HepG2 (cell line): ENCODE data around the gene EXOC5.

Source experiments
- ATF1 ChIP-seq: IDR thresholded peaks from 2 replicates; pipeline ENCODE4 v1.6.1; 2016; ENCODE audit warnings: mild to moderate bottlenecking, control low read depth
- ATF5 ChIP-seq: sonication (generic); formaldehyde crosslinking; IDR thresholded peaks from 2 replicates; pipeline ENCODE4 v1.4.0; 2020; ENCODE audit warnings: mild to moderate bottlenecking, low read depth, missing genetic modification reagents
- CTCF ChIP-seq: sonication (generic); formaldehyde crosslinking; IDR thresholded peaks from 2 replicates; pipeline ENCODE4 v1.5.0; 2020; ENCODE audit warnings: mild to moderate bottlenecking, missing genetic modification reagents, moderate library complexity
- MLX ChIP-seq: IDR thresholded peaks from 2 replicates; pipeline ENCODE4 v1.6.1; 2016
- PATZ1 ChIP-seq: sonication (generic); formaldehyde crosslinking; IDR thresholded peaks from 2 replicates; pipeline ENCODE4 v1.4.0; 2020; ENCODE audit warnings: missing genetic modification reagents
- PRDM15 ChIP-seq: sonication (generic); formaldehyde crosslinking; IDR thresholded peaks from 2 replicates; pipeline ENCODE4 v1.4.0; 2020; ENCODE audit warnings: missing genetic modification reagents
- SP1 ChIP-seq, 2 experiments: fragments of 450-650 bp in 1 of 2; sonication (generic) in 1 of 2; formaldehyde crosslinking in 1 of 2; IDR thresholded peaks; 2 replicates each; pipeline versions ENCODE4 v1.4.0 to v1.6.1; 2016 to 2020; ENCODE audit warnings: missing genetic modification reagents in 1 of 2
- SRSF9 ChIP-seq: fragments of 200-400 bp; formaldehyde crosslinking; IDR thresholded peaks from 2 replicates; pipeline ENCODE4 v1.6.1; 2018; ENCODE audit warnings: borderline replicate concordance, mild to moderate bottlenecking, low read depth, low read length; ENCODE audit not compliant: insufficient read depth, poor library complexity, severe bottlenecking
- TF ChIP-seq, protein P1 (sequence below): sonication (generic); formaldehyde crosslinking; IDR thresholded peaks from 2 replicates; pipeline ENCODE4 v1.4.0; 2020; ENCODE audit warnings: missing genetic modification reagents
- TF ChIP-seq, protein P2 (sequence below): sonication (generic); formaldehyde crosslinking; IDR thresholded peaks from 2 replicates; pipeline ENCODE4 v1.8.0; 2022; ENCODE audit warnings: missing genetic modification reagents, mild to moderate bottlenecking, inconsistent platforms, borderline replicate concordance
- TF ChIP-seq, protein P3 (sequence below): sonication (generic); formaldehyde crosslinking; conservative IDR thresholded peaks from 2 replicates; pipeline ENCODE4 v1.5.0; 2020; ENCODE audit warnings: missing genetic modification reagents
- TF ChIP-seq, protein P4 (sequence below): IDR thresholded peaks from 2 replicates; pipeline ENCODE4 v1.6.1; 2016; ENCODE audit warnings: low read depth
- TF ChIP-seq, protein P5 (sequence below): sonication (generic); formaldehyde crosslinking; IDR thresholded peaks from 2 replicates; pipeline ENCODE4 v1.9.0; 2021; ENCODE audit warnings: missing genetic modification reagents, borderline replicate concordance

- no peak for TF ChIP-seq MLX (CRISPR knock-in tag)
- no peak for TF ChIP-seq PRDM15 (CRISPR knock-in tag)
- TF ChIP-seq, protein P1, sequence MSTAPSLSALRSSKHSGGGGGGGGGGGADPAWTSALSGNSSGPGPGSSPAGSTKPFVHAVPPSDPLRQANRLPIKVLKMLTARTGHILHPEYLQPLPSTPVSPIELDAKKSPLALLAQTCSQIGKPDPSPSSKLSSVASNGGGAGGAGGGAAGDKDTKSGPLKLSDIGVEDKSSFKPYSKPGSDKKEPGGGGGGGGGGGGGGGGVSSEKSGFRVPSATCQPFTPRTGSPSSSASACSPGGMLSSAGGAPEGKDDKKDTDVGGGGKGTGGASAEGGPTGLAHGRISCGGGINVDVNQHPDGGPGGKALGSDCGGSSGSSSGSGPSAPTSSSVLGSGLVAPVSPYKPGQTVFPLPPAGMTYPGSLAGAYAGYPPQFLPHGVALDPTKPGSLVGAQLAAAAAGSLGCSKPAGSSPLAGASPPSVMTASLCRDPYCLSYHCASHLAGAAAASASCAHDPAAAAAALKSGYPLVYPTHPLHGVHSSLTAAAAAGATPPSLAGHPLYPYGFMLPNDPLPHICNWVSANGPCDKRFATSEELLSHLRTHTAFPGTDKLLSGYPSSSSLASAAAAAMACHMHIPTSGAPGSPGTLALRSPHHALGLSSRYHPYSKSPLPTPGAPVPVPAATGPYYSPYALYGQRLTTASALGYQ (CRISPR knock-in tag), result no peak
- no peak for TF ChIP-seq CTCF
- TF ChIP-seq, protein P2, sequence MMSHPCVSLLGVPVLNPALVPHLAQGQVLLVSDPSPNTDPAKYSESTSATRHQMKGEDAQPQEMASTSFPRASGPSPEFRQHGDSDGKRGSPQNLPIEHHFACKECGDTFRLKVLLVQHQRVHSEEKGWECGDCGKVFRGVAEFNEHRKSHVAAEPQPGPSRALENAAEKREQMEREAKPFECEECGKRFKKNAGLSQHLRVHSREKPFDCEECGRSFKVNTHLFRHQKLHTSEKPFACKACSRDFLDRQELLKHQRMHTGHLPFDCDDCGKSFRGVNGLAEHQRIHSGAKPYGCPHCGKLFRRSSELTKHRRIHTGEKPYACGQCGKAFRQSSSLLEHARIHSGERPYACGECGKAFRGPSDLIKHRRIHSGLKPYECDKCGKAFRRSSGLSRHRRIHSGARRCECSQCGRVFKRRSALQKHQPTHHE (CRISPR knock-in tag), result no peak
- TF ChIP-seq, protein P3, sequence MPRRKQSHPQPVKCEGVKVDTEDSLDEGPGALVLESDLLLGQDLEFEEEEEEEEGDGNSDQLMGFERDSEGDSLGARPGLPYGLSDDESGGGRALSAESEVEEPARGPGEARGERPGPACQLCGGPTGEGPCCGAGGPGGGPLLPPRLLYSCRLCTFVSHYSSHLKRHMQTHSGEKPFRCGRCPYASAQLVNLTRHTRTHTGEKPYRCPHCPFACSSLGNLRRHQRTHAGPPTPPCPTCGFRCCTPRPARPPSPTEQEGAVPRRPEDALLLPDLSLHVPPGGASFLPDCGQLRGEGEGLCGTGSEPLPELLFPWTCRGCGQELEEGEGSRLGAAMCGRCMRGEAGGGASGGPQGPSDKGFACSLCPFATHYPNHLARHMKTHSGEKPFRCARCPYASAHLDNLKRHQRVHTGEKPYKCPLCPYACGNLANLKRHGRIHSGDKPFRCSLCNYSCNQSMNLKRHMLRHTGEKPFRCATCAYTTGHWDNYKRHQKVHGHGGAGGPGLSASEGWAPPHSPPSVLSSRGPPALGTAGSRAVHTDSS, result no peak
- TF ChIP-seq, protein P4, sequence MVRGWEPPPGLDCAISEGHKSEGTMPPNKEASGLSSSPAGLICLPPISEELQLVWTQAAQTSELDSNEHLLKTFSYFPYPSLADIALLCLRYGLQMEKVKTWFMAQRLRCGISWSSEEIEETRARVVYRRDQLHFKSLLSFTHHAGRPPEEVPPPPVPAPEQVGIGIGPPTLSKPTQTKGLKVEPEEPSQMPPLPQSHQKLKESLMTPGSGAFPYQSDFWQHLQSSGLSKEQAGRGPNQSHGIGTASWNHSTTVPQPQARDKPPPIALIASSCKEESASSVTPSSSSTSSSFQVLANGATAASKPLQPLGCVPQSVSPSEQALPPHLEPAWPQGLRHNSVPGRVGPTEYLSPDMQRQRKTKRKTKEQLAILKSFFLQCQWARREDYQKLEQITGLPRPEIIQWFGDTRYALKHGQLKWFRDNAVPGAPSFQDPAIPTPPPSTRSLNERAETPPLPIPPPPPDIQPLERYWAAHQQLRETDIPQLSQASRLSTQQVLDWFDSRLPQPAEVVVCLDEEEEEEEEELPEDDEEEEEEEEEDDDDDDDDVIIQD (CRISPR knock-in tag), result no peak
- TF ChIP-seq PATZ1, result no peak
- no peak for TF ChIP-seq ATF1
- no peak for TF ChIP-seq SP1 (IDR thresholded peaks at IDR 0.05)
- no peak for TF ChIP-seq SP1 (CRISPR knock-in tag; IDR thresholded peaks at IDR 0.05)
- TF ChIP-seq, protein P5, sequence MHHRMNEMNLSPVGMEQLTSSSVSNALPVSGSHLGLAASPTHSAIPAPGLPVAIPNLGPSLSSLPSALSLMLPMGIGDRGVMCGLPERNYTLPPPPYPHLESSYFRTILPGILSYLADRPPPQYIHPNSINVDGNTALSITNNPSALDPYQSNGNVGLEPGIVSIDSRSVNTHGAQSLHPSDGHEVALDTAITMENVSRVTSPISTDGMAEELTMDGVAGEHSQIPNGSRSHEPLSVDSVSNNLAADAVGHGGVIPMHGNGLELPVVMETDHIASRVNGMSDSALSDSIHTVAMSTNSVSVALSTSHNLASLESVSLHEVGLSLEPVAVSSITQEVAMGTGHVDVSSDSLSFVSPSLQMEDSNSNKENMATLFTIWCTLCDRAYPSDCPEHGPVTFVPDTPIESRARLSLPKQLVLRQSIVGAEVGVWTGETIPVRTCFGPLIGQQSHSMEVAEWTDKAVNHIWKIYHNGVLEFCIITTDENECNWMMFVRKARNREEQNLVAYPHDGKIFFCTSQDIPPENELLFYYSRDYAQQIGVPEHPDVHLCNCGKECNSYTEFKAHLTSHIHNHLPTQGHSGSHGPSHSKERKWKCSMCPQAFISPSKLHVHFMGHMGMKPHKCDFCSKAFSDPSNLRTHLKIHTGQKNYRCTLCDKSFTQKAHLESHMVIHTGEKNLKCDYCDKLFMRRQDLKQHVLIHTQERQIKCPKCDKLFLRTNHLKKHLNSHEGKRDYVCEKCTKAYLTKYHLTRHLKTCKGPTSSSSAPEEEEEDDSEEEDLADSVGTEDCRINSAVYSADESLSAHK (CRISPR knock-in tag), result no peak
- TF ChIP-seq ATF5 (CRISPR knock-in tag), result no peak
- TF ChIP-seq SRSF9, result no peak
Measured at GRCh38 chr14:57171363-57171762, 97.3 kb downstream of the EXOC5 start.
